DMS153 treated with DMSO at 0.1 percent for 48 hours (cell line): ENCODE results near the gene MED13L.
A peak's percentile ranks its signal among the peaks of the same experiment; 100 is the strongest.

Source experiments
- DNase-seq: peaks from one replicate; lab custom pipeline; 2025; ENCODE audit not compliant: unreplicated experiment; lab: John Stamatoyannopoulos, UW

The MED13L gene

GRCh38 chr12:116026768-116027550, 250.5 kb downstream of the MED13L start:
- DNase-seq, result no peak

- DNase-seq, result no peak
Measured at GRCh38 chr12:116026346-116026745, 251.1 kb downstream of the MED13L start.

- DNase-seq, result no peak
Measured at GRCh38 chr12:116024769-116025168, 252.7 kb downstream of the MED13L start.

GRCh38 chr12:116019415-116019814, 258.1 kb downstream of the MED13L start:
- no peak for DNase-seq

- no peak for DNase-seq
Measured at GRCh38 chr12:116018282-116018681, 259.2 kb downstream of the MED13L start.

GRCh38 chr12:116015525-116015924, 262.0 kb downstream of the MED13L start:
- DNase-seq, result peak; percentile 47

- DNase-seq, result no peak
Measured at GRCh38 chr12:116012757-116013156, 264.7 kb downstream of the MED13L start.

- no peak for DNase-seq
Measured at GRCh38 chr12:116011217-116011616, 266.3 kb downstream of the MED13L start.

- no peak for DNase-seq
Measured at GRCh38 chr12:116010467-116010866, 267.0 kb downstream of the MED13L start.

GRCh38 chr12:116009805-116010204, 267.7 kb downstream of the MED13L start:
- DNase-seq, result no peak

GRCh38 chr12:116006141-116006540, 271.4 kb downstream of the MED13L start:
- DNase-seq, result no peak

GRCh38 chr12:116002890-116003536, 274.5 kb downstream of the MED13L start:
- DNase-seq, result no peak

- DNase-seq, result no peak
Measured at GRCh38 chr12:116000252-116000651, 277.2 kb downstream of the MED13L start.

GRCh38 chr12:115999582-115999981, 277.9 kb downstream of the MED13L start:
- no peak for DNase-seq

GRCh38 chr12:115998794-115999478, 278.6 kb downstream of the MED13L start:
- no peak for DNase-seq

GRCh38 chr12:115998119-115998633, 279.3 kb downstream of the MED13L start:
- DNase-seq, result no peak

GRCh38 chr12:115993737-115994136, 283.8 kb downstream of the MED13L start:
- no peak for DNase-seq

GRCh38 chr12:115990241-115990640, 287.3 kb downstream of the MED13L start:
- DNase-seq, result no peak

GRCh38 chr12:115988625-115989563, 288.6 kb downstream of the MED13L start:
- DNase-seq, result no peak

GRCh38 chr12:115988212-115988611, 289.3 kb downstream of the MED13L start:
- DNase-seq, result no peak

GRCh38 chr12:115984616-115985015, 292.9 kb downstream of the MED13L start:
- DNase-seq, result peak; percentile 76
